Sigmoid colon (tissue), 7 donors: Measurements from ENCODE around the gene ABCA13. TPM values are rescaled to one million over a fixed set of nuclear protein-coding genes. Genes with fewer than 3 reads are reported as not detected.

ENCODE experiments used
- DNase-seq: peaks from one replicate; pipeline ENCODE4 v3.0.0-alpha.2; 2019
- H3K27ac ChIP-seq, 4 donors: fragments of 200-600 bp; sonication (generic); one replicate each; pipeline ENCODE4 v1.5.1; 2016 to 2019; ENCODE audit warnings: mild to moderate bottlenecking in 1 of 4
- H3K27me3 ChIP-seq, 3 donors: fragments of 200-600 bp; sonication (generic); one replicate each; pipeline ENCODE4 v1.5.1; 2019; ENCODE audit warnings: mild to moderate bottlenecking in 1 of 3
- H3K36me3 ChIP-seq, 4 donors: fragments of 200-600 bp; sonication (generic); one replicate each; pipeline ENCODE4 v1.5.1; 2016 to 2019
- H3K4me1 ChIP-seq, 4 donors: fragments of 200-600 bp; sonication (generic); one replicate each; pipeline ENCODE4 v1.5.1; 2017 to 2019
- H3K4me3 ChIP-seq, 4 donors: fragments of 200-600 bp; sonication (generic); one replicate each; pipeline ENCODE4 v1.5.1; 2017 to 2019; ENCODE audit warnings: mild to moderate bottlenecking in 2 of 4, moderate library complexity in 1 of 4
- H3K9me3 ChIP-seq, 4 donors: fragments of 200-600 bp in 3 of 4; sonication (generic) in 3 of 4; one replicate each; pipeline versions ENCODE4 v1.5.1 to v1.6.1; 2013 to 2019
- CTCF ChIP-seq, 4 experiments: fragments of 450-650 bp in 3 of 4; fragments of 200-600 bp in 1 of 4; IDR thresholded peaks; one replicate each; pipeline ENCODE4 v1.5.1; 2016 to 2019; ENCODE audit warnings: antibody characterized with exemption in 4 of 4, mild to moderate bottlenecking in 3 of 4, moderate library complexity in 2 of 4
- EP300 ChIP-seq, 4 donors: sonication (generic); formaldehyde crosslinking; IDR thresholded peaks; one replicate each; pipeline ENCODE4 v1.6.1; 2017; ENCODE audit warnings: antibody characterized with exemption in 4 of 4
- POLR2A ChIP-seq, 2 donors: fragments of 450-650 bp; IDR thresholded peaks; one replicate each; pipeline ENCODE4 v1.6.1; 2016; ENCODE audit warnings: antibody characterized with exemption in 2 of 2, mild to moderate bottlenecking in 2 of 2, moderate library complexity in 2 of 2
- POLR2AphosphoS5 ChIP-seq, 4 donors: sonication (generic); formaldehyde crosslinking; IDR thresholded peaks; one replicate each; pipeline ENCODE4 v1.6.1; 2017; ENCODE audit warnings: antibody characterized with exemption in 4 of 4
- WGBS, 2 donors: extraction: QIAGEN DNeasy Blood & Tissue Kit; methylation state at CpG; one replicate each; pipeline ENCODE4 v1.1.7; 2013; 5-methylcytosine and 5-hydroxymethylcytosine counted together
- intact Hi-C: fragments of 100-400 bp; cut with DNase I; formaldehyde crosslinking; loops from one replicate; pipeline ENCODE4 v1.15.1; 2023
- polyA plus RNA-seq, 3 donors: library from polyadenylated mRNA; stranded (reverse); fragments of 200-250 nt; gene quantifications; one replicate each; pipeline ENCODE4 v1.2.3, GENCODE V29; 2013
- total RNA-seq, 4 donors: library from RNA; depleted of rRNA; stranded (reverse); fragments of >200 nt; gene quantifications; one replicate each; pipeline ENCODE4 v1.1.0, GENCODE V29; 2016
- donor health status: healthy with polysubstance abuse.
- donor health status: Bipolar disorder and iron deficiency.
- donor health status: healthy.

The ABCA13 gene
- total and polyA plus RNA-seq, 7 donors = under 0.01 to 0.71 (median 0.14) TPM; not detected in 2

- TF ChIP-seq EP300 (IDR thresholded peaks at IDR 0.05) = no peak
- TF ChIP-seq CTCF (IDR thresholded peaks at IDR 0.05) = no peak
- no peak for TF ChIP-seq POLR2A (IDR thresholded peaks at IDR 0.05)
- TF ChIP-seq POLR2AphosphoS5 (IDR thresholded peaks at IDR 0.05) = no peak
- Histone ChIP-seq H3K4me1 (no peaks in the 10 kb centered on the region), H3K36me3 (no peaks in the 10 kb centered on the region), H3K9me3 (peaks cover 0 to 7% (median 1%) of the 10 kb centered on the region in 4 donors), H3K4me3 (no peak overlapping the region), H3K27me3 (no peaks in the 10 kb centered on the region), H3K27ac (no peak overlapping the region)
- DNase-seq = no peak
- 97 to 98% methylated on average over 2 of the region's 2 CpGs for WGBS, 2 donors
- intact Hi-C loops = no loop called here
These were observed 404.3 kb downstream of the ABCA13 start for GRCh38 chr7:48575516-48575915.

- Histone ChIP-seq H3K4me3 (no peak overlapping the region), H3K27me3 (no peaks in the 10 kb centered on the region), H3K4me1 (no peaks in the 10 kb centered on the region), H3K9me3 (no peaks in the 10 kb centered on the region), H3K36me3 (no peaks in the 10 kb centered on the region), H3K27ac (no peak overlapping the region)
- intact Hi-C loops = no loop called here
- no peak for DNase-seq
- TF ChIP-seq EP300 (IDR thresholded peaks at IDR 0.05) = no peak
- TF ChIP-seq POLR2A (IDR thresholded peaks at IDR 0.05) = no peak
- no peak for TF ChIP-seq CTCF (IDR thresholded peaks at IDR 0.05)
- TF ChIP-seq POLR2AphosphoS5 (IDR thresholded peaks at IDR 0.05) = no peak
These were observed 416.2 kb downstream of the ABCA13 start for GRCh38 chr7:48587475-48587874.

GRCh38 chr7:48594349-48594748 lies 423.1 kb downstream of the ABCA13 start:
- intact Hi-C loops = no loop called here
- H3K27ac ChIP-seq = no peak overlapping the region
- TF ChIP-seq POLR2A (IDR thresholded peaks at IDR 0.05) = no peak
- TF ChIP-seq POLR2AphosphoS5 (IDR thresholded peaks at IDR 0.05) = no peak
- TF ChIP-seq CTCF (IDR thresholded peaks at IDR 0.05) = no peak
- TF ChIP-seq EP300 (IDR thresholded peaks at IDR 0.05) = no peak
- no peaks in the 10 kb centered on the region for H3K4me1 ChIP-seq
- no peak overlapping the region for H3K4me3 ChIP-seq
- H3K9me3 ChIP-seq = no peaks in the 10 kb centered on the region
- no peaks in the 10 kb centered on the region for H3K36me3 ChIP-seq
- DNase-seq = no peak
- 91 to 94% methylated on average over 2 of the region's 2 CpGs for WGBS, 2 donors
- no peaks in the 10 kb centered on the region for H3K27me3 ChIP-seq

DNA sequence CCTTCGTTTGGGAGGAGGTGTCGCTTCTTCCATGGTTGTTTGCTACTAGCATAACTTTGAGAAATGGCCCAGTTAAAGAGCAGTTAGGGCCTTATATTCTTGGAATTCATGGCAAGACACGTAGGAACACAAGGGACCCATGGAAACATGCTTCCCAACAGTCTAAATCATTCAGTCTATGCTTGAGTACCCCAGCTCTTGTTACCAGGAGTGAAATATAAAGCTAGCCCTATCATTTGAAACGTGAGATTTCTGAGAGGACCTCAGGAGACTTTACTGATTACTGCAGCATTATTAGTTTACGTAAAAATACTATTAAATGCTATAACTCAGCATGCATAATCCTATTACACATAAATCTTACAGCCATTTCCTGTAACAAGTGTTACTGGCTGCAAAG lies 424.5 kb downstream of the ABCA13 start:
- TF ChIP-seq CTCF (IDR thresholded peaks at IDR 0.05) = no peak
- no peak for TF ChIP-seq POLR2A (IDR thresholded peaks at IDR 0.05)
- TF ChIP-seq POLR2AphosphoS5 (IDR thresholded peaks at IDR 0.05) = no peak
- TF ChIP-seq EP300 (IDR thresholded peaks at IDR 0.05) = no peak
- Histone ChIP-seq H3K36me3 (no peaks in the 10 kb centered on the region), H3K4me1 (no peaks in the 10 kb centered on the region), H3K27me3 (no peaks in the 10 kb centered on the region), H3K27ac (no peak overlapping the region), H3K9me3 (no peaks in the 10 kb centered on the region), H3K4me3 (no peak overlapping the region)
- 47 to 71% methylated on average over 5 of the region's 5 CpGs for WGBS, 2 donors
- intact Hi-C loops = no loop called here
- no peak for DNase-seq

DNA sequence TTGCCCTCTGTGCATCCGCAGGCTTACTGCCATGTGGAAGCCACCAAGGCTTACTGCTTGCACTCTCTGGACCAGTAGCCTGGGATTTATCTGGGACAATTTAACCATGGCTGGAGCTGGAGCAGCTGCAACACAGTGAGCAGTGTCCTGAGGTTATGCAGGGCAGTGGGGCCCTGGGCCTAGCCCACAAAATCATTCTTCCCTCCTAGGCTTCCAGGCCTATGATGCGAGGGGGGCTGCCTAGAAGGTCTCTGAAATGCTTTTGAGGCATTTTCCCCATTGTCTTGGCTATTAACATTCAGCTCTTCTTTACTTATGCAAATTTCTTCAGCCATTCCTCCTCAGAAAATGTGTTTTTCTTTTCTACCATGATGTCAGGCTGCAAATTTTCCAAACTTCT lies 439.4 kb downstream of the ABCA13 start:
- Histone ChIP-seq H3K36me3 (no peaks in the 10 kb centered on the region), H3K27ac (no peak overlapping the region), H3K4me1 (no peaks in the 10 kb centered on the region), H3K27me3 (no peaks in the 10 kb centered on the region), H3K4me3 (no peak overlapping the region), H3K9me3 (no peaks in the 10 kb centered on the region)
- intact Hi-C loops = no loop called here
- no peak for TF ChIP-seq CTCF (IDR thresholded peaks at IDR 0.05)
- no peak for TF ChIP-seq EP300 (IDR thresholded peaks at IDR 0.05)
- no peak for TF ChIP-seq POLR2A (IDR thresholded peaks at IDR 0.05)
- TF ChIP-seq POLR2AphosphoS5 (IDR thresholded peaks at IDR 0.05) = no peak
- DNase-seq = no peak
- 79 to 86% methylated on average over 2 of the region's 2 CpGs for WGBS, 2 donors
